GM10266 (cell line): ENCODE data around the gene UBE2S.
"Not testable (repeated sequence)": the region's sequence is repeated elsewhere in the genome, so short reads cannot be mapped to it uniquely, and the experiment has no call there.

ENCODE experiments used
- DNase-seq: peaks from one replicate; pipeline ENCODE4 v3.0.0; 2012; ENCODE audit errors: extremely low spot score
- TF ChIP-seq, protein P1 (sequence below): IDR thresholded peaks from 2 replicates; pipeline ENCODE4 v1.5.1; 2012; ENCODE audit warnings: mild to moderate bottlenecking, low read depth; ENCODE audit not compliant: control insufficient read depth, insufficient read depth; ENCODE audit errors: missing control alignments

UBE2S gene

GRCh38 chr19:55406091-55406825 lies 1.3 kb downstream of the UBE2S start:
- TF ChIP-seq, protein P1, sequence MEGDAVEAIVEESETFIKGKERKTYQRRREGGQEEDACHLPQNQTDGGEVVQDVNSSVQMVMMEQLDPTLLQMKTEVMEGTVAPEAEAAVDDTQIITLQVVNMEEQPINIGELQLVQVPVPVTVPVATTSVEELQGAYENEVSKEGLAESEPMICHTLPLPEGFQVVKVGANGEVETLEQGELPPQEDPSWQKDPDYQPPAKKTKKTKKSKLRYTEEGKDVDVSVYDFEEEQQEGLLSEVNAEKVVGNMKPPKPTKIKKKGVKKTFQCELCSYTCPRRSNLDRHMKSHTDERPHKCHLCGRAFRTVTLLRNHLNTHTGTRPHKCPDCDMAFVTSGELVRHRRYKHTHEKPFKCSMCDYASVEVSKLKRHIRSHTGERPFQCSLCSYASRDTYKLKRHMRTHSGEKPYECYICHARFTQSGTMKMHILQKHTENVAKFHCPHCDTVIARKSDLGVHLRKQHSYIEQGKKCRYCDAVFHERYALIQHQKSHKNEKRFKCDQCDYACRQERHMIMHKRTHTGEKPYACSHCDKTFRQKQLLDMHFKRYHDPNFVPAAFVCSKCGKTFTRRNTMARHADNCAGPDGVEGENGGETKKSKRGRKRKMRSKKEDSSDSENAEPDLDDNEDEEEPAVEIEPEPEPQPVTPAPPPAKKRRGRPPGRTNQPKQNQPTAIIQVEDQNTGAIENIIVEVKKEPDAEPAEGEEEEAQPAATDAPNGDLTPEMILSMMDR: no peak
- DNase-seq: no peak

- TF ChIP-seq, protein P1: no peak
- DNase-seq: no peak
Measured at GRCh38 chr19:55405638-55406037, 1.9 kb downstream of the UBE2S start.

DNA sequence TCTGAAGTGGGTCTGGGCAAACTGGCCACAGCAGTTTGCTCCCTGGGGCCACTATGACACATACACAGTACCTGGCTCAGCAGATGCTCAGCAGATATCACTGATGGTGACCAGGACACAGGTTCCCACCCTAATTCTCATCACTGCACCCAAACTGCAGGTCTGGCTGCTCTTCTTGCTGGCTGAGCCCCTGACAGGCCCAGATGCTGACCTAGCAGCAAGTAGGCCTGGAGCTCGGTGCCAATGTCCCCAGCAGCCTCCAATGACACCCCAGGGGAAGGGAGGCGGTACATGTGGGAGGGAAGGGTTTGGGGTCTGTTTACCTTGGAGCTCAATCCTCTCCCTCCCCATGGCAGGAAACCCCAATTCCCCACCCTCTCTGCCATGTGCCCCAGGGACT lies 5.1 kb downstream of the UBE2S start:
- no peak for DNase-seq
- TF ChIP-seq, protein P1: no peak

DNA sequence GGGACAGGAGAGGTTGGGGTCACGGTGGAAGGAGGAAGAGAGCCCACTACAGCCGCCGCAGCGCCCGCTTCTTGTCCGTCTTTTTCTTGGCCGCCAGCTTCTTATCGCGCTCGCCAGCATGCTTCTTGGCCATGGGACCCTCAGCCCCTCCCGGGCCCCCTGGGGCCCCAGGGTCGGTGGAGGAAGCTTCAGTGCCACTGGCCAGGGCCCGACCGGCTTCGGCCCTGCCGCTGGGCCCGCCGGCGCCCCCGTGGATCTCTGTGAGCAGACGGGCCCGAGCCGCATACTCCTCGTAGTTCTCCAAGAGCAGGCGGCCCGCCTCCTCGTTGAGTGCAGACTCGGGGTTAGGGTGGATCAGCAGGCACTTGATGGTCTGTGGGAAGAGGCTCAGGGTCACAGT lies 6.2 kb downstream of the UBE2S start:
- DNase-seq: not testable (repeated sequence)

DNA sequence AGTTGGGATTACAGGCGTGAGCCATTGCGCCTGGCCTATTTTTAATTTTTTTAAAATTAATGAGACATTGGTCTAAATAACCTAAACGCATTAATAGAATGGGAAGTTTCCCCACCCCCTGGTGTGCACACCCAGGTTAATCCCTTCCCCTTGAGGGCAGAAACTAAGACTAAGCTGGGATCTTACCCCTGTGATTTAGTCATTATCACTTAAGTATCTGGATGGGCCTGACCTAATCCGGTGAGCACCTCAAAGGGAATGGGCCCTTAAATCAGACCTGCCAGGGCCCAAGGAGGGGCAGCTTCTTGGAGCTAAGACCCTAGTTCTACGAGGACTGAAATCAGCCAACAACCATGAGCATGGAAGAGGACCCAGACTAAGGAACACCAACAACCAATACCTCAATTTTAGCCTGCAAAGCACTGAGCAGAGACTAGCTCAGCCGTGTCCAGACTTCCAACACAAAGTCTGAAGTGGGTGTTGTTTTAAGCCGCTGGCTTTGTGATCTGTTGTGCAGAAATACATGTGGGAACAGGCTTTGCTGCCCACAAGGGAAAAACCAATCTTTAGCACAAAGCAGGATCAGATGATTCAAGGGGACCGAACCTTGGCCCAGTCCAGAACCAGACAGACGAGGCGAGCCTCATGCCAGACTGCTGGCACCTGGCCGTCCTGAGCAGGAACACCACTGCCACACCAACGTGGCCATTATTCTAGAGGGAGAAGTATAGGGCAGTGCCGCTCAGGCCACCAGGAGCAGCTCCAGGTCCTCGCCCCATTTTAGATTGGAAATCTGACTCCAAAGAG lies 7.1 kb downstream of the UBE2S start:
- TF ChIP-seq, protein P1: no peak
- DNase-seq: no peak

GRCh38 chr19:55398200-55398925 lies 9.2 kb downstream of the UBE2S start:
- DNase-seq: no peak

More at GRCh38 chr19:55398200-55398925, 9.2 kb downstream of the UBE2S start:
- TF ChIP-seq, protein P1: no peak
